Cardiac muscle cell (in vitro differentiated cells and primary cell): ENCODE measurements around the gene ADGRA3. TPM values are rescaled to one million over a fixed set of nuclear protein-coding genes. Genes with fewer than 3 reads are reported as not detected.

Experiments
- DNase-seq, 2 donors: peaks; one replicate each; pipeline versions ENCODE4 v3.0.0 to v3.0.0-alpha.2; 2010 to 2017; ENCODE audit warnings: low read depth in 1 of 2, low spot score in 1 of 2
- H3K27ac ChIP-seq: fragments of 200-600 bp; sonication (generic); 2 replicates; pipeline ENCODE4 v1.5.1; 2016
- H3K27me3 ChIP-seq: fragments of 200-600 bp; sonication (generic); 2 replicates; pipeline ENCODE4 v1.6.0; 2016; ENCODE audit warnings: control low read depth
- H3K36me3 ChIP-seq: fragments of 200-600 bp; sonication (generic); 2 replicates; pipeline ENCODE4 v1.5.1; 2016; ENCODE audit warnings: control low read depth
- H3K4me1 ChIP-seq: fragments of 200-600 bp; sonication (generic); 2 replicates; pipeline ENCODE4 v1.8.1; 2017; ENCODE audit warnings: low read depth, mild to moderate bottlenecking, mixed run types
- H3K4me3 ChIP-seq: fragments of 200-600 bp; sonication (generic); 2 replicates; pipeline ENCODE4 v1.5.1; 2016; ENCODE audit warnings: mild to moderate bottlenecking
- H3K9me3 ChIP-seq: fragments of 200-600 bp; sonication (generic); 2 replicates; pipeline ENCODE4 v1.5.1; 2017; ENCODE audit warnings: low read depth, mild to moderate bottlenecking, control low read depth
- polyA plus RNA-seq: library from polyadenylated mRNA; unstranded; fragments of >200 nt; fragmentation: Nextera tagmentation; extraction: Ambion mirVana; gene quantifications from 2 replicates; pipeline ENCODE4 v1.2.1, GENCODE V29; 2016
- total RNA-seq: library from RNA; depleted of rRNA; stranded (reverse); fragments of >200 nt; gene quantifications from 2 replicates; pipeline ENCODE4 v1.2.3, GENCODE V29; 2016
- TF ChIP-seq, protein P1 (sequence below): IDR thresholded peaks from 2 replicates; pipeline ENCODE4 v1.5.1; 2012; ENCODE audit warnings: low read depth, mild to moderate bottlenecking, low read length

Gene ADGRA3
- total and polyA plus RNA-seq, 2 experiments from 2014 or later = 29.3 to 41.1 TPM

DNA sequence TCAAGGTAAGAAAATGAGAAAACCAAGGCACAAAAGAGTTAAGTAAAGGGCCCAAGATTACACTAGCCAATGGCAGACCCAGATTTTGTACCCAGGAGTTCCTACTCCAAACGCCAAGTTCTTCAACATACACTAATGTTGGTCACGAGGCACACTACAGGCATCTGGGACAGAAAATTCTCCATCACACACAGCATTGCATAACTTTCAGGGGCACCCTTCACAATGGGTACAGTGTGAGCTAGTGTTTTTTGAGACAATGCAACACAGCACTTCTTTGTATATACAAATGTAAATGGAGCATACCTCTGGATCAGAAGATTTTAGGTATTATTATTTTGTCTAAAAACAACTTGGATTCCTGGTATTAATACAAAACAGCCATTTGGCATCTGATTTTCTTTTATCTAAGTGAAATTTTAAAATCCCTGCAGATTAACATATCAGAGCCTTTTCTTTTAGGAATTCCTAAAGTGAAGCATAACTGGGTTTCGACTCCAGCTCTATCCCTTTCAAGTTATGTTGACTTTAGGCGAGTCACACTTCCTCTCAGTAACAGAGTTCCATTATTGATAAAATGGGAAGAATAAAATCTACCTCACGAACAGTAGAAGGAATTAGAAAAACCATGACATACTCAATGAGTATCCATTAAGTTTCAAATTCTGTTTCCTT lies 41.1 kb downstream of the ADGRA3 start:
- Histone ChIP-seq H3K27ac (no peak overlapping the region), H3K9me3 (no peaks in the 10 kb centered on the region), H3K4me3 (no peak overlapping the region), H3K4me1 (peaks cover 16% of the 10 kb centered on the region), H3K36me3 (peaks cover 3% of the 10 kb centered on the region), H3K27me3 (no peaks in the 10 kb centered on the region)
- peak in 1 of 2 donors; percentile 47 for DNase-seq
- TF ChIP-seq, protein P1, sequence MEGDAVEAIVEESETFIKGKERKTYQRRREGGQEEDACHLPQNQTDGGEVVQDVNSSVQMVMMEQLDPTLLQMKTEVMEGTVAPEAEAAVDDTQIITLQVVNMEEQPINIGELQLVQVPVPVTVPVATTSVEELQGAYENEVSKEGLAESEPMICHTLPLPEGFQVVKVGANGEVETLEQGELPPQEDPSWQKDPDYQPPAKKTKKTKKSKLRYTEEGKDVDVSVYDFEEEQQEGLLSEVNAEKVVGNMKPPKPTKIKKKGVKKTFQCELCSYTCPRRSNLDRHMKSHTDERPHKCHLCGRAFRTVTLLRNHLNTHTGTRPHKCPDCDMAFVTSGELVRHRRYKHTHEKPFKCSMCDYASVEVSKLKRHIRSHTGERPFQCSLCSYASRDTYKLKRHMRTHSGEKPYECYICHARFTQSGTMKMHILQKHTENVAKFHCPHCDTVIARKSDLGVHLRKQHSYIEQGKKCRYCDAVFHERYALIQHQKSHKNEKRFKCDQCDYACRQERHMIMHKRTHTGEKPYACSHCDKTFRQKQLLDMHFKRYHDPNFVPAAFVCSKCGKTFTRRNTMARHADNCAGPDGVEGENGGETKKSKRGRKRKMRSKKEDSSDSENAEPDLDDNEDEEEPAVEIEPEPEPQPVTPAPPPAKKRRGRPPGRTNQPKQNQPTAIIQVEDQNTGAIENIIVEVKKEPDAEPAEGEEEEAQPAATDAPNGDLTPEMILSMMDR = no peak

DNA sequence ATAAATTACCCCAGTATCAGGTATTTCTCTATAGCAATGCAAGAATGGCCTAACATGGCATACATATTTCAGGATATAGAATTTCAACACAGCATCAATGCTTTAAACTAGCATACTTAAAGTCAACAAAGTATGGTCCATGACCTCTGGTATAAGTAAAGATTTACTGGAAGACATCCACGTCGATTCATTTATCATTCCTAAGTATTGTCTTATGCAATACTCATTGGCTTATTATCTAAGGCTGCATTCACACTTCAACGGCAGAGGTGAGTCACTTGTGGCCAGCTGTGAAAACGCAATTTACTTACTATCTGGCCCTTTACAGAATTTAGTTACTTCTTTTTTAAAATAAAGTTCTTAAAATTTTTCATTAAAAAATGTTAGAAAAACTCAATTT lies 42.6 kb downstream of the ADGRA3 start:
- H3K4me3 ChIP-seq = no peak overlapping the region
- H3K27ac ChIP-seq = no peak overlapping the region
- TF ChIP-seq, protein P1 = no peak
- peak in 1 of 2 donors; percentile 90 for DNase-seq
- H3K27me3 ChIP-seq = no peaks in the 10 kb centered on the region
- peaks cover 3% of the 10 kb centered on the region for H3K36me3 ChIP-seq
- H3K4me1 ChIP-seq = peaks cover 16% of the 10 kb centered on the region
- H3K9me3 ChIP-seq = no peaks in the 10 kb centered on the region

DNA sequence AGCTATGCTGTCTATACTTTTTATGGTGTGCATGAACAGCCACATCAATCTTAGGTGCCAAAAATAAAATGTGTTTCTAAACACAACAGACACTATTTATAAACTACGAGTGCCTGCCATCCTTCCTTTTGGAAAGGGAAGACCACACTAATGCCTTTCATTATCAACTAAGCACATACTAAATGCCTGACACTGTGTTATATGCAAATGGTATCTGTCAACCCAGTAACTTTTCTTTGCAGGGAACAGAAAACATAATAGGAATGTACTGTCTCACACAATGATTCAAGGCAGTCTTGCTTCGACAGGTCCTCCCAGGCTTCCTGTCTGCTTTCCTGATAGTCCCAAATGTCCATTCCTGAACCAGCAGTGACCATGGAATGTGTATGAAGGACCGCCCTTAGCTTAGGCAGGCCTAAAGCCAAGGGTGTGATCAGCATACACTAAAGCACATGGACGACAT lies 43.8 kb downstream of the ADGRA3 start:
- TF ChIP-seq, protein P1 = no peak
- Histone ChIP-seq H3K27me3 (no peaks in the 10 kb centered on the region), H3K27ac (peak overlapping the region; percentile 75), H3K4me1 (peaks cover 16% of the 10 kb centered on the region), H3K36me3 (peaks cover 3% of the 10 kb centered on the region), H3K9me3 (no peaks in the 10 kb centered on the region), H3K4me3 (no peak overlapping the region)
- peak in 1 of 2 donors; percentile 23 for DNase-seq

DNA sequence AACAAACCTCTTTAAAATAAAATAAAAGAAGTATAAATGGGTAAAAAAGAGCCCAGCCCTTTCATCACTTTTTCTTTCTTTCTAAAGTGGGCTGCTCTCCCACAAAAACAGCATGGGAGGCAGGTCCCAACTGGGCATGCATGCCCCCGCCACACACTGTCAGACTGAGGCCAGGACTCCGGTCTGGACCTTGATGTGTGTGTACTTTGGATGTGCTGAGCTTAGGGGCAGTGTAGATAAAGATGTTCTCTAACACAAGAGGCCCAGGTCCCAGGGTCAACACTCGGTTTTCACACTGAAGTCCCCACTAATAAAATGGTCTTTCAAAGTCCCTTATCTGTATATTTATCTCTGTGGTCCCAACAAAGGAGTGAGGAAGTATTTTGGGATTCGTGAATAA lies 44.4 kb downstream of the ADGRA3 start:
- Histone ChIP-seq H3K36me3 (peaks cover 3% of the 10 kb centered on the region), H3K9me3 (no peaks in the 10 kb centered on the region), H3K4me1 (peaks cover 16% of the 10 kb centered on the region), H3K27ac (peak overlapping the region; percentile 75), H3K4me3 (no peak overlapping the region), H3K27me3 (no peaks in the 10 kb centered on the region)
- no peak for DNase-seq
- TF ChIP-seq, protein P1 = no peak

DNA sequence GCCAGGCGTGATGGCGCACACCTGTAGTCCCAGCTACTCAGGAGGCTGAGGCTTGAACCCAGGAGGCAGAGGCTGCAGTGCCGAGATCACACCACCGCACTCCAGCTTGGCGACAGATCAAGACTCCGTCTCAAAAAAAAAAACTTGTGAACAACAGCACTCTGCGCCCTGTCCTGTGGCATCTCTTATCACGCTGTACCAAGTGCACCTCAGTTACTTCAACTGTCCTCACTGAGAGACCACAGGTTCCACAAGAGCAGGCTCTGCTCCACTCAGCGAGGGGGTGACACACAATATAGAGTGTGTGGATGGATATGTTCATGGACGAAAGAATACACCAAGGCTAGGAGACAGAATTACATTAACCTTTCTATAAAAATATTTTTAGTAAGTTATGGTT lies 49.3 kb downstream of the ADGRA3 start:
- H3K27ac ChIP-seq = no peak overlapping the region

More for the DNA sequence above, 49.3 kb downstream of the ADGRA3 start:
- Histone ChIP-seq H3K4me3 (no peak overlapping the region), H3K9me3 (no peaks in the 10 kb centered on the region), H3K27me3 (no peaks in the 10 kb centered on the region), H3K4me1 (peaks cover 4% of the 10 kb centered on the region), H3K36me3 (no peaks in the 10 kb centered on the region)
- TF ChIP-seq, protein P1 = no peak
- DNase-seq = no peak
